ENCODE data around the gene MRPL4. TPM values are rescaled to one million over a fixed set of nuclear protein-coding genes. Genes with fewer than 3 reads are reported as not detected.

Gene MRPL4
- total RNA-seq, 1 experiment from 2014 or later: 99.3 TPM

DNA sequence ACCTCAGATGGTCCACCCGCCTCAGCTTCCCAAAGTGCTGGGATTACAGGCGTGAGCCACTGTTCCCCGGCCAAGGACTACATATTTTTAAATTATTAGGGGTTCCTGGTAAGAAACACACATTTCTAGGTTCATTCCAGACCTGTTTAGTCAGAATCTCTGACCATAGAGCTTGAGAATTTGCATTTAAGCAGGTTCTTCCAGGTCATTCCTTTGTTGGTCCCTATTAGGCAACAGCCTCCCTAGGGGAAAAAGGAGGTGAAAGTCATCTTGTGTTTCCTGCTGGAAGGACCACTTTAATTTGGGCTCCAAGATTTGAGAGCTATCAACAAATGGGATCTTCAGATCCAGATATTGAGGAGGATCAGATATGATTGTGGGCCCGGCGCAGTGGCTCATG is 37.2 kb upstream of the MRPL4 start:
- Mint-ChIP-seq H3K27me3 (ENCODE audit: low read depth) (no peaks in the 10 kb centered on the region; the same call in 1 of the 2 replicates), H3K4me1 (peaks cover 2 to 3% of the 10 kb centered on the region in 2 experiments; a peak in 2 of 4 replicates), H3K27ac (no peak overlapping the region), H3K36me3 (ENCODE audit: insufficient read depth in 1 of 3, low read depth in 3 of 3) (no peaks in the 10 kb centered on the region), H3K4me3 (no peak overlapping the region), H3K9me3 (no peaks in the 10 kb centered on the region)
- H2BK20ac ChIP-seq (ENCODE audit: low read depth, low read length, poor library complexity, severe bottlenecking): no peak overlapping the region
- H3K79me2 ChIP-seq (ENCODE audit: insufficient read depth, low read length): no peaks in the 10 kb centered on the region
- no peaks in the 10 kb centered on the region for H3K79me1 ChIP-seq (ENCODE audit: insufficient read depth, low read depth, low read length, poor library complexity, severe bottlenecking)
- H3T11ph ChIP-seq (ENCODE audit: low read length): no peak overlapping the region
- H3K4me1 ChIP-seq (ENCODE audit: insufficient read depth, low read length): no peaks in the 10 kb centered on the region
- WGBS (ENCODE audit: extremely low coverage, insufficient read length, low lambda C conversion rate): no CpG with 5 or more reads among the region's 5 CpGs
- H3K14ac ChIP-seq (ENCODE audit: insufficient read depth, low read length): no peak overlapping the region
- no peak overlapping the region for H3K18ac ChIP-seq (ENCODE audit: insufficient read length, low read depth, low read length)
- H3K23ac ChIP-seq (ENCODE audit: insufficient read length, low read depth, low read length): no peak overlapping the region
- no peak overlapping the region for H4K8ac ChIP-seq (replicated peaks; ENCODE audit: insufficient read length, low read depth, low read length)
- H2BK120ac ChIP-seq (ENCODE audit: low read depth, low read length, poor library complexity, severe bottlenecking): no peak overlapping the region
- no peaks in the 10 kb centered on the region for H4K20me1 ChIP-seq (ENCODE audit: control insufficient read depth, insufficient read depth, insufficient read length)
- H2AFZ ChIP-seq (ENCODE audit: low read length): no peak overlapping the region
- H3K4ac ChIP-seq (ENCODE audit: low read depth, low read length): no peak overlapping the region
- H3K27ac ChIP-seq (ENCODE audit: insufficient read length, low read depth, low read length): no peak overlapping the region
- H3K9me3 ChIP-seq (ENCODE audit: control insufficient read depth, low read depth, low read length): no peaks in the 10 kb centered on the region
- no peaks in the 10 kb centered on the region for H3K23me2 ChIP-seq (ENCODE audit: insufficient read length, low read depth, low read length, poor library complexity, severe bottlenecking)
- H3K9ac ChIP-seq (ENCODE audit: extremely low read depth, insufficient read length, low read length): no peak overlapping the region
- no peaks in the 10 kb centered on the region for H3K27me3 ChIP-seq (ENCODE audit: insufficient read depth, low read length)
- H2BK5ac ChIP-seq (ENCODE audit: insufficient read length, low read length): no peak overlapping the region
- no peak overlapping the region for H2BK15ac ChIP-seq (ENCODE audit: low read depth, low read length)
- no peak overlapping the region for H2AK5ac ChIP-seq (ENCODE audit: insufficient read length, low read length)
- no peak overlapping the region for H4K91ac ChIP-seq (ENCODE audit: insufficient read length, low read depth, low read length)
- H2BK12ac ChIP-seq (ENCODE audit: insufficient read length, low read depth, low read length): no peak overlapping the region
- no peak overlapping the region for H3K56ac ChIP-seq (ENCODE audit: insufficient read length, low read depth, low read length)
- DNase-seq: no peak
- H4K5ac ChIP-seq (ENCODE audit: insufficient read length, low read depth, low read length): no peak overlapping the region
- H3K4me2 ChIP-seq (ENCODE audit: insufficient read depth, insufficient read length, low read length): no peak overlapping the region
- TF ChIP-seq, protein P1, sequence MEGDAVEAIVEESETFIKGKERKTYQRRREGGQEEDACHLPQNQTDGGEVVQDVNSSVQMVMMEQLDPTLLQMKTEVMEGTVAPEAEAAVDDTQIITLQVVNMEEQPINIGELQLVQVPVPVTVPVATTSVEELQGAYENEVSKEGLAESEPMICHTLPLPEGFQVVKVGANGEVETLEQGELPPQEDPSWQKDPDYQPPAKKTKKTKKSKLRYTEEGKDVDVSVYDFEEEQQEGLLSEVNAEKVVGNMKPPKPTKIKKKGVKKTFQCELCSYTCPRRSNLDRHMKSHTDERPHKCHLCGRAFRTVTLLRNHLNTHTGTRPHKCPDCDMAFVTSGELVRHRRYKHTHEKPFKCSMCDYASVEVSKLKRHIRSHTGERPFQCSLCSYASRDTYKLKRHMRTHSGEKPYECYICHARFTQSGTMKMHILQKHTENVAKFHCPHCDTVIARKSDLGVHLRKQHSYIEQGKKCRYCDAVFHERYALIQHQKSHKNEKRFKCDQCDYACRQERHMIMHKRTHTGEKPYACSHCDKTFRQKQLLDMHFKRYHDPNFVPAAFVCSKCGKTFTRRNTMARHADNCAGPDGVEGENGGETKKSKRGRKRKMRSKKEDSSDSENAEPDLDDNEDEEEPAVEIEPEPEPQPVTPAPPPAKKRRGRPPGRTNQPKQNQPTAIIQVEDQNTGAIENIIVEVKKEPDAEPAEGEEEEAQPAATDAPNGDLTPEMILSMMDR (conservative IDR thresholded peaks at IDR 0.05): no peak

All from H9 (cell line).